ENCODE measurements around the gene NPAS3. TPM values are rescaled to one million over a fixed set of nuclear protein-coding genes. Genes with fewer than 3 reads are reported as not detected.

NPAS3 gene
- total and polyA plus RNA-seq, 5 donors from 2014 or later = not detected

- Mint-ChIP-seq H3K4me3 (no peak overlapping the region), H3K27me3 (peaks cover 4% of the 10 kb centered on the region), H3K27ac (peak overlapping the region in 1 of 3 donors; percentile 18), H3K9me3 (peaks cover 0 to 6% (median 1%) of the 10 kb centered on the region in 7 donors), H3K36me3 (no peaks in the 10 kb centered on the region), H3K4me1 (peaks cover 0 to 4% (median 0%) of the 10 kb centered on the region in 4 donors)
- Histone ChIP-seq H3K27me3 (ENCODE audit: control insufficient read depth, insufficient read depth, low read length) (no peaks in the 10 kb centered on the region), H3K9me3 (ENCODE audit: control insufficient read depth in 2 of 2, low read length in 2 of 2) (no peaks in the 10 kb centered on the region), H3K4me3 (ENCODE audit: low read depth, low read length) (no peak overlapping the region), H3K4me1 (ENCODE audit: control insufficient read depth, insufficient read depth, low read length, poor library complexity, severe bottlenecking) (no peaks in the 10 kb centered on the region), H3K36me3 (ENCODE audit: control insufficient read depth, insufficient read depth, low read length) (no peaks in the 10 kb centered on the region), H3K27ac (ENCODE audit: insufficient read depth, low read length, poor library complexity, severe bottlenecking) (no peak overlapping the region)
- ATAC-seq (ENCODE audit: low read depth in 2 of 2) (no peak), DNase-seq (no peak)
Observed at GRCh38 chr14:33508126-33509062, 569.7 kb downstream of the NPAS3 start.

DNA sequence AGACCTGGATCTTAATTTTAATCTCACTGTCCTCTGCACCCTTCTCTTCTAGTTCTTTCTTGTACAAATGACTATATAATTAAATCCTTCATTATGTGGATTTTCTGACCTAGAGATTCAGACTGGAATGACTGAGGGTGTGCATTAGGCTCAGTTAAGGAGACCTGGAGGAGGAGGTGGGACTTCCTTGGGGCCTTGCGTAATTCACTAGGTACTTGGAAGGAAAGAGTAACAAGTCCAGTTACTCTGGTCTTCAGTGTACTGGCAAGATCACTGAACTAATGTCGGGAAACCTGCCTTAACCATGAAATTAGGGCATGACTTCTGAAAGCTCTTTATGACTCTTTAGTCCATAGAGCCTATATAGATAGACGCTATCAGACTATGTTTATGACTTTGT, 570.8 kb downstream of the NPAS3 start:
- H3K9me3 Mint-ChIP-seq = peaks cover 0 to 6% (median 1%) of the 10 kb centered on the region in 7 donors
- H3K4me3 Mint-ChIP-seq = no peak overlapping the region
- ATAC-seq (ENCODE audit: low read depth in 2 of 2) (no peak), DNase-seq (no peak)
- Histone ChIP-seq H3K4me1 (ENCODE audit: control insufficient read depth, insufficient read depth, low read length, poor library complexity, severe bottlenecking) (no peaks in the 10 kb centered on the region), H3K4me3 (ENCODE audit: low read depth, low read length) (no peak overlapping the region), H3K27ac (ENCODE audit: insufficient read depth, low read length, poor library complexity, severe bottlenecking) (no peak overlapping the region), H3K36me3 (ENCODE audit: control insufficient read depth, insufficient read depth, low read length) (no peaks in the 10 kb centered on the region), H3K27me3 (ENCODE audit: control insufficient read depth, insufficient read depth, low read length) (no peaks in the 10 kb centered on the region), H3K9me3 (ENCODE audit: control insufficient read depth in 2 of 2, low read length in 2 of 2) (no peaks in the 10 kb centered on the region)
- H3K27me3 Mint-ChIP-seq = peaks cover 4% of the 10 kb centered on the region
- H3K27ac Mint-ChIP-seq = no peak overlapping the region
- peaks cover 0 to 4% (median 0%) of the 10 kb centered on the region in 4 donors for H3K4me1 Mint-ChIP-seq
- no peaks in the 10 kb centered on the region for H3K36me3 Mint-ChIP-seq

GRCh38 chr14:33510063-33510481, 571.4 kb downstream of the NPAS3 start:
- peaks cover 0 to 4% (median 0%) of the 10 kb centered on the region in 4 donors for H3K4me1 Mint-ChIP-seq
- DNase-seq (no peak), ATAC-seq (ENCODE audit: low read depth in 2 of 2) (no peak)
- Histone ChIP-seq H3K4me1 (ENCODE audit: control insufficient read depth, insufficient read depth, low read length, poor library complexity, severe bottlenecking) (no peaks in the 10 kb centered on the region), H3K27ac (ENCODE audit: insufficient read depth, low read length, poor library complexity, severe bottlenecking) (no peak overlapping the region), H3K9me3 (ENCODE audit: control insufficient read depth in 2 of 2, low read length in 2 of 2) (no peaks in the 10 kb centered on the region), H3K36me3 (ENCODE audit: control insufficient read depth, insufficient read depth, low read length) (no peaks in the 10 kb centered on the region), H3K4me3 (ENCODE audit: low read depth, low read length) (no peak overlapping the region), H3K27me3 (ENCODE audit: control insufficient read depth, insufficient read depth, low read length) (no peaks in the 10 kb centered on the region)
- no peaks in the 10 kb centered on the region for H3K36me3 Mint-ChIP-seq
- no peak overlapping the region for H3K4me3 Mint-ChIP-seq
- H3K27ac Mint-ChIP-seq = no peak overlapping the region
- peaks cover 0 to 4% (median 0%) of the 10 kb centered on the region in 7 donors for H3K9me3 Mint-ChIP-seq
- peaks cover 4% of the 10 kb centered on the region for H3K27me3 Mint-ChIP-seq

DNA sequence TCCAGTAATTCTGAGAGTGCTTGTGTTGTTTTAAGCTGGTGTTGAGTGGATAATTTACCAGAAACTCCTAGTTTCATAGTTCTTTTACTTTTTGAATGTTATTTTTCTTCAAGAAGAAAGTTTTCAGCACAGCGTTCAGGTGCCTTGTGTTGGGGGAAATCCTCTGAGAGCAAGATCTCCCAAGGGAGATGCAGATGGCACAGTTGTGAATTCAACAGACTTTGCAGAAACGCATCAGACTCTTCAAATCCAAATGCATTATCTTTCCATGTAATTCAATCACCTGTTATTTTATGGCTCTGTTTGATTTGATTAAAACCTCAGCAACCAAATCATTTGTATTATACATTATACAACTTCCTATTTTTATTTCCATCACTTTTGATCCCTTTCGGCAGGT, 572.3 kb downstream of the NPAS3 start:
- no peak overlapping the region for H3K27ac ChIP-seq (ENCODE audit: insufficient read depth, low read length, poor library complexity, severe bottlenecking)
- Mint-ChIP-seq H3K27me3 (peaks cover 4% of the 10 kb centered on the region), H3K36me3 (no peaks in the 10 kb centered on the region), H3K4me1 (peaks cover 0 to 4% (median 0%) of the 10 kb centered on the region in 4 donors), H3K4me3 (no peak overlapping the region), H3K9me3 (peaks cover 0 to 3% (median 0%) of the 10 kb centered on the region in 7 donors), H3K27ac (no peak overlapping the region)
- H3K4me3 ChIP-seq (ENCODE audit: low read depth, low read length) = no peak overlapping the region
- no peaks in the 10 kb centered on the region for H3K9me3 ChIP-seq (ENCODE audit: control insufficient read depth in 2 of 2, low read length in 2 of 2)
- H3K36me3 ChIP-seq (ENCODE audit: control insufficient read depth, insufficient read depth, low read length) = no peaks in the 10 kb centered on the region
- ATAC-seq (ENCODE audit: low read depth in 2 of 2) (no peak), DNase-seq (no peak)
- no peaks in the 10 kb centered on the region for H3K27me3 ChIP-seq (ENCODE audit: control insufficient read depth, insufficient read depth, low read length)
- no peaks in the 10 kb centered on the region for H3K4me1 ChIP-seq (ENCODE audit: control insufficient read depth, insufficient read depth, low read length, poor library complexity, severe bottlenecking)

GRCh38 chr14:33511851-33512640, 573.4 kb downstream of the NPAS3 start:
- no peak overlapping the region for H3K27ac ChIP-seq (ENCODE audit: insufficient read depth, low read length, poor library complexity, severe bottlenecking)
- no peak overlapping the region for H3K4me3 ChIP-seq (ENCODE audit: low read depth, low read length)
- Mint-ChIP-seq H3K4me3 (no peak overlapping the region), H3K36me3 (no peaks in the 10 kb centered on the region), H3K9me3 (peaks cover 0 to 3% (median 0%) of the 10 kb centered on the region in 7 donors), H3K27ac (no peak overlapping the region), H3K4me1 (peaks cover 0 to 1% (median 0%) of the 10 kb centered on the region in 4 donors), H3K27me3 (no peaks in the 10 kb centered on the region)
- no peaks in the 10 kb centered on the region for H3K4me1 ChIP-seq (ENCODE audit: control insufficient read depth, insufficient read depth, low read length, poor library complexity, severe bottlenecking)
- H3K36me3 ChIP-seq (ENCODE audit: control insufficient read depth, insufficient read depth, low read length) = no peaks in the 10 kb centered on the region
- H3K9me3 ChIP-seq (ENCODE audit: control insufficient read depth in 2 of 2, low read length in 2 of 2) = no peaks in the 10 kb centered on the region
- H3K27me3 ChIP-seq (ENCODE audit: control insufficient read depth, insufficient read depth, low read length) = no peaks in the 10 kb centered on the region
- DNase-seq = no peak
- ATAC-seq (ENCODE audit: low read depth in 2 of 2) = no peak

DNA sequence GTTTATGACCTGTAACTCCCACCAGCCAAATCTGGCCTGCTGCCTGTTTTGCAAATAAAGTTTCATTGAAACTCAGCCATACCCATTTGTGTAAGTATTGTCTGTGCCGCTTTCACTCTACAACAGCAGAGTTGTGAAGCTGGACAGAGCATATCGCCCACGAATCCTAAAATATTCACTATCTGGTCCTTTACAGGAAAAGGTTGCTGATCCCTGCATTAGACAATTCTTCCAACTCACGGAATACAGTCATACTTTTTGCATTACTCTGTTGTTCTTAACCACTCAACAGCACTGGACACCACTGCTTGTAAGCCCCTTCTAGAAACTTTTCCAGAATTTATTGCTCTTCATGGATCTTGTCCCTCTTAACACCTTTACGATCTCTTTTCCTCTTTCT, 576.8 kb downstream of the NPAS3 start:
- H3K4me1 Mint-ChIP-seq = no peaks in the 10 kb centered on the region
- DNase-seq (no peak), ATAC-seq (ENCODE audit: low read depth in 2 of 2) (no peak)
- Histone ChIP-seq H3K4me3 (ENCODE audit: low read depth, low read length) (no peak overlapping the region), H3K9me3 (ENCODE audit: control insufficient read depth in 2 of 2, low read length in 2 of 2) (no peaks in the 10 kb centered on the region), H3K36me3 (ENCODE audit: control insufficient read depth, insufficient read depth, low read length) (no peaks in the 10 kb centered on the region), H3K27ac (ENCODE audit: insufficient read depth, low read length, poor library complexity, severe bottlenecking) (no peak overlapping the region), H3K4me1 (ENCODE audit: control insufficient read depth, insufficient read depth, low read length, poor library complexity, severe bottlenecking) (no peaks in the 10 kb centered on the region), H3K27me3 (ENCODE audit: control insufficient read depth, insufficient read depth, low read length) (no peaks in the 10 kb centered on the region)
- H3K36me3 Mint-ChIP-seq = no peaks in the 10 kb centered on the region
- no peak overlapping the region for H3K27ac Mint-ChIP-seq
- H3K4me3 Mint-ChIP-seq = no peak overlapping the region
- H3K27me3 Mint-ChIP-seq = no peaks in the 10 kb centered on the region
- H3K9me3 Mint-ChIP-seq = peaks cover 0 to 2% (median 0%) of the 10 kb centered on the region in 7 donors

DNA sequence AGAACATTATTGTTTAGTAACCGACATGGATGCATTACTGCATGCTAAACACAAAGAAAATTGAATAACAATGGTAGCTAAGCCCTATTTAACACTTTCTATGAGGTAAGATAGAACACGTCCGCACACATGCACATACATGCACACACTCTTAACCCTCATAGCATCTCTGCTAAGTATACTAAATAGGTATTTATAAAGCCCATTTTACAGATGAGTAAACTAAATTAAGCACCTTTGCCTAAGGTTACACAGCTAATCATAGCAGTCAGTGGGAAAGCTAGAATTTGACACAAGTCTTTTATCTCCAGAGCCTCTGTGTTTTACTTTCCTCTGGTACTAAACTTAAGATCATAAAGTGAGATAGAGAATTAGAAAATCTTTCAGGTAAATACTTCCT, 577.2 kb downstream of the NPAS3 start:
- H3K27me3 Mint-ChIP-seq = no peaks in the 10 kb centered on the region
- H3K4me1 ChIP-seq (ENCODE audit: control insufficient read depth, insufficient read depth, low read length, poor library complexity, severe bottlenecking) = no peaks in the 10 kb centered on the region
- H3K9me3 Mint-ChIP-seq = peaks cover 0 to 2% (median 0%) of the 10 kb centered on the region in 7 donors
- ATAC-seq (ENCODE audit: low read depth in 2 of 2) = no peak
- H3K27ac ChIP-seq (ENCODE audit: insufficient read depth, low read length, poor library complexity, severe bottlenecking) = no peak overlapping the region
- H3K36me3 ChIP-seq (ENCODE audit: control insufficient read depth, insufficient read depth, low read length) = no peaks in the 10 kb centered on the region
- no peaks in the 10 kb centered on the region for H3K27me3 ChIP-seq (ENCODE audit: control insufficient read depth, insufficient read depth, low read length)
- H3K4me1 Mint-ChIP-seq = no peaks in the 10 kb centered on the region
- no peak overlapping the region for H3K27ac Mint-ChIP-seq
- no peaks in the 10 kb centered on the region for H3K9me3 ChIP-seq (ENCODE audit: control insufficient read depth in 2 of 2, low read length in 2 of 2)
- no peak overlapping the region for H3K4me3 Mint-ChIP-seq
- H3K4me3 ChIP-seq (ENCODE audit: low read depth, low read length) = no peak overlapping the region
- H3K36me3 Mint-ChIP-seq = no peaks in the 10 kb centered on the region
- no peak for DNase-seq

Measured in CD4-positive, CD25-positive, alpha-beta regulatory T cell (primary cell).